Hematopoietic multipotent progenitor cell treated with erythropoietin and hydrocortisone succinate and interleukin-3 and kit ligand, for 8 days (in vitro differentiated cells): ENCODE data around the gene SAGE1.
"Not testable (repeated sequence)": the region's sequence is repeated elsewhere in the genome, so short reads cannot be mapped to it uniquely, and the experiment has no call there.

Source experiments
- DNase-seq: peaks from one replicate; pipeline ENCODE4 v3.0.0-alpha.2; 2015

Gene SAGE1

GRCh38 chrX:135893294-135893817 lies at the start of gene SAGE1, which contains the start of gene CT45A10:
Gene SAGE1, plus strand, starts transcription at chrX:135893716. Its CDS starts 2,527 bp downstream, at chrX:135896243.
Gene CT45A10, minus strand, starts transcription at chrX:135893444. Its CDS starts 8,100 bp downstream, at chrX:135885344.
- no peak for DNase-seq

GRCh38 chrX:135854438-135854837 lies 39.1 kb upstream of the SAGE1 start, which contains the start of gene CT45A8:
Gene CT45A8, minus strand, starts transcription at chrX:135854538. Its CDS starts 3,755 bp downstream, at chrX:135850783.
- DNase-seq, result not testable (repeated sequence)

- DNase-seq, result not testable (repeated sequence)
These were observed 21.8 kb upstream of the SAGE1 start, which contains the start of gene CT45A9 for GRCh38 chrX:135871712-135872111. Gene CT45A9, minus strand, starts transcription at chrX:135871812. Its CDS starts 3,751 bp downstream, at chrX:135868061.

GRCh38 chrX:135882741-135883140 lies 10.8 kb upstream of the SAGE1 start:
- DNase-seq, result not testable (repeated sequence)

- not testable (repeated sequence) for DNase-seq
These were observed 5.3 kb upstream of the SAGE1 start for GRCh38 chrX:135888230-135888629.

- DNase-seq, result peak; percentile 42
These were observed 4.5 kb upstream of the SAGE1 start for GRCh38 chrX:135888976-135889375.

GRCh38 chrX:135890087-135890585 lies 3.4 kb upstream of the SAGE1 start:
- no peak for DNase-seq

- no peak for DNase-seq
These were observed 735 bp upstream of the SAGE1 start for GRCh38 chrX:135892781-135893180.

GRCh38 chrX:135910251-135910650 lies 16.7 kb downstream of the SAGE1 start:
- DNase-seq, result no peak

- DNase-seq, result no peak
These were observed 20.9 kb downstream of the SAGE1 start for GRCh38 chrX:135914404-135914803.

GRCh38 chrX:135920516-135920915 lies 27.0 kb downstream of the SAGE1 start:
- DNase-seq, result not testable (repeated sequence)

GRCh38 chrX:135923353-135923752 lies 29.8 kb downstream of the SAGE1 start:
- DNase-seq, result no peak

- no peak for DNase-seq
These were observed 34.4 kb downstream of the SAGE1 start for GRCh38 chrX:135927897-135928296.

GRCh38 chrX:135931644-135932487 lies 38.4 kb downstream of the SAGE1 start:
- DNase-seq, result peak; percentile 41

GRCh38 chrX:135944486-135944885 lies 51.0 kb downstream of the SAGE1 start:
- DNase-seq, result no peak

GRCh38 chrX:135951291-135951690 lies 57.8 kb downstream of the SAGE1 start:
- no peak for DNase-seq
